GM21825 (cell line): Measurements from ENCODE around the gene GALNT6.

ENCODE experiments used
- ATAC-seq: cut with Tn5 transposase; IDR thresholded peaks from one replicate; pipeline ENCODE4 v1.9.1; 2021; ENCODE audit warnings: mild to moderate bottlenecking, moderate library complexity; ENCODE audit not compliant: unreplicated experiment

Gene GALNT6

GRCh38 chr12:51405801-51406207 lies 14.6 kb upstream of the GALNT6 start:
- ATAC-seq = no peak

GRCh38 chr12:51404627-51405026 lies 13.4 kb upstream of the GALNT6 start:
- no peak for ATAC-seq

- no peak for ATAC-seq
Observed at GRCh38 chr12:51403681-51404136, 12.5 kb upstream of the GALNT6 start.

GRCh38 chr12:51403159-51403558 lies 12.0 kb upstream of the GALNT6 start:
- ATAC-seq = no peak

- no peak for ATAC-seq
Observed at GRCh38 chr12:51401900-51402299, 10.7 kb upstream of the GALNT6 start.

GRCh38 chr12:51401486-51401885 lies 10.3 kb upstream of the GALNT6 start:
- no peak for ATAC-seq

GRCh38 chr12:51401020-51401419 lies 9.8 kb upstream of the GALNT6 start:
- ATAC-seq = no peak

- no peak for ATAC-seq
Observed at GRCh38 chr12:51399891-51400290, 8.7 kb upstream of the GALNT6 start.

- ATAC-seq = no peak
Observed at GRCh38 chr12:51397670-51398069, 6.5 kb upstream of the GALNT6 start.

GRCh38 chr12:51395283-51396230 lies 4.4 kb upstream of the GALNT6 start:
- peak; percentile 37 for ATAC-seq

GRCh38 chr12:51393676-51394545 lies 2.7 kb upstream of the GALNT6 start:
- no peak for ATAC-seq

- ATAC-seq = no peak
Observed at GRCh38 chr12:51392556-51393237, 1.5 kb upstream of the GALNT6 start.

GRCh38 chr12:51390891-51391282 lies 319 bp downstream of the GALNT6 start:
- no peak for ATAC-seq

GRCh38 chr12:51390457-51390856 lies 749 bp downstream of the GALNT6 start:
- ATAC-seq = no peak

- ATAC-seq = no peak
Observed at GRCh38 chr12:51389302-51389999, 1.8 kb downstream of the GALNT6 start.

GRCh38 chr12:51388846-51389245 lies 2.4 kb downstream of the GALNT6 start:
- no peak for ATAC-seq

GRCh38 chr12:51388069-51388799 lies 3.0 kb downstream of the GALNT6 start:
- no peak for ATAC-seq

- no peak for ATAC-seq
Observed at GRCh38 chr12:51386351-51386750, 4.9 kb downstream of the GALNT6 start.

- no peak for ATAC-seq
Observed at GRCh38 chr12:51383269-51383905, 7.8 kb downstream of the GALNT6 start.
